HL-60/S4 treated with retinoic acid at 250 ng/mL for 4 days and 3 days (cell line): Measurements from ENCODE around the gene FRZB.
"Not testable (repeated sequence)": the region's sequence is repeated elsewhere in the genome, so short reads cannot be mapped to it uniquely, and the experiment has no call there.

Experiments used
- in situ Hi-C: fragments of 300-500 bp; cut with MboI; formaldehyde crosslinking; loops from 2 replicates; pipeline ENCODE4 v1.7.0; 2022; ENCODE audit warnings: low sequenced_read_pairs

The FRZB gene

DNA sequence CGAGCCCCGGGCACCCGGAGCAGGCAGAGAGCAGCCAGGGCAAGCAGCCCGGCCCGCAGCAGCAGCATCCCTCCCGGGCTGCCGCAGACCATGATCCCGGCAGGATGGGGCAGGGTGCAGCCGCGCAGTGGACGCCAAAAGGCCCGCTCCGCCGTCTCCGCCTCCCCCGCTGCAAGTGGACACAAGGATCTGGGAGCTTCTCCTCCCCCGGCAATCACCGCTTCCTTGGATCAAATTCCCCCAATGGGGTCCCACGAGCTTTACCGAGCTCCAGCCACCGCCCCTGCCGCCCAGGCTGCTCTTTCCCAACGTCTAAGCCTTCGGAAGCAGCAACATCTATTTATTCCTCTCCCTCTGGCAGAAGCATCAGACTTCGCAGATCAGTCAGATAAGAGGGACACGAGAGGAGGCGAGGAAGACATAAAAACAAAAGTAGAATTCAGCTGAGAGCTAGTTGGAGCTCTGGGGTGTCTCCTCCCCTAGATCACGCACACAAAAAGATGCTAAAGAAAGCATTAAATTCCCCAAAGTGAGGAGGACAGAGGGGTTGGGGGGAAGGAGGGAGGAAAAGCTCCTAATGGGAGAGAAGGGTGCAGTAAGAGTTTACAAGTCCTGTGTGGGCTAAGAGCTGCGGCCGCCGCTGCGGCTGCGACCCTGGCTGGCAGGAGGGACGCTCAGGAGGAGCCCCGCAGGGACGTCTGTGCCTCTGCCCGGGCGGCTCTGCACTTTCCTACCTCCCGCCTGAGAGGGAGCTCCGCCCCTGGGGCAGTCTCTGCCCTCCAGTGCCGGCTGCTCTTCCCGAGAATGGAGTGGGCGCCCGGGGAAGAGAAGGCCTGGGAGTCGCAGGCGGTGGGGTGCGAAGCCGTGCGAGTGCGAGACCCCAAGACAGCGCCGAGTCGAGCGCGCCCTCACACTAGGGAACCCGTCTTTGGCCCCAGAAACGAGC is at the start of gene FRZB:
Gene FRZB, minus strand, starts transcription at position 177 of the 946 bp plus-strand sequence. Its CDS starts 85 bp downstream, at position 92.
- in situ Hi-C loops = no loop called here

DNA sequence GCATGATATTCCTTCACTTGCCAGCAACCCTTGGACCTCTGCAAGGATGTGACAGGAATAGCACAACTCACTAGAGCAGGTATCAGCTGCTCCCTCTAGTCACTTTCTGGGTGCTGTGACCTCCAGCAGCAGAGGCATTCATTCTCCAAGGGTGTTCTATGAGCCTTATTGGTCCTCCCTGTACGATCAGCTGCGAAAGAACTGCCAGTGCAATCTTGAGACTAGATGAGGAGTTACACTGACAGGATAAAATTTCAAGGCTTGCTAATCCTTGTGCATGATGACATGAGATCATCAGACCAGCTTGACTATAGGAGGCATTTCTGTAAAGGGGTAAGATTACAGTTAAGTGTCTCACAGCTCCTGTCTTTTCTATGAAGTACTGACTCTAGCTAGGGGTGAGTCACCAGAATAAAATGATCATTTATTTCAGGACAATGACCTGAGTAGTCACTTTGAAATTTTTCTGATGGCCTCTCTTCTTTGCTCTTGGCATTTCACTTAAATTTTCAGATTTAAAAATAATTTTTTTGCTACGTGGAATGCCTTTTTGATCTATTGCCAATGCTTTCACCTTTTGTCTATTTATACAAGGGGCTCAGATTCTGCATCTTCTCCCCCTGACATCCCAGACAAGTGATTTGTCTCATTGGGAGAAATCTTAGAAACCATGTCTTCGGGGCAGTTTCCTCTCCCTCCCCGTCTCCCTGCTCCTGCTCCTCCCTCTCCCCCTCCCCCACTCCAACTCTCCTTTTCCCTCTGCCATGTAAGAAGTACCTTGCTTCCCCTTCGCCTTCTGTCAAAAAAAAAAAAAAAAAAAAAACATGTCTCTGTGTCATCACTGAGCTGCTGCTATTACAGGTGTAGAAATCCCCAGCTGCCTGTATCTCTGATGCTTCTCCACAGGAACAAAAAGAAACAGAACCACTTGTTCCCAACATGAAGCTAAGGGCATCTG is 49.2 kb upstream of the FRZB start:
- in situ Hi-C loops = no loop called here

DNA sequence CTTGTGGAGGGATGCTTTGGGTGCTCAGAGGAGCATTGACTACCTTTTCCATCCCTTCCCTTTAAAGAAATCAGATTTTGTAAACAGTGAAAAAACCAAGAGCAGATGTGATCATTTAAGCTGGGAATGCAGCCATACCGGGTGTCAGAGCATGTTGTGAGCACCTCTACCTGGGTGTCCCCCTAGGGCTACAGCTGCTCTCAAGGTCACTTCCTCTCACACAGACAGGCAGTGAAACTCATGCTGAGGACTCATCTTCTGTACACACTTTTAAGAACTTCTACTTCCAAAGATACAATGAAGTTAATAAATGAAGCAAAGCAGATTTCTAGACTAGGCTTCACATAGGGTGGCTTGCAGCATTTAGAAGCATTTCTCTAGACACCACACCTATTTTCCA is 48.4 kb upstream of the FRZB start:
- in situ Hi-C loops = no loop called here

DNA sequence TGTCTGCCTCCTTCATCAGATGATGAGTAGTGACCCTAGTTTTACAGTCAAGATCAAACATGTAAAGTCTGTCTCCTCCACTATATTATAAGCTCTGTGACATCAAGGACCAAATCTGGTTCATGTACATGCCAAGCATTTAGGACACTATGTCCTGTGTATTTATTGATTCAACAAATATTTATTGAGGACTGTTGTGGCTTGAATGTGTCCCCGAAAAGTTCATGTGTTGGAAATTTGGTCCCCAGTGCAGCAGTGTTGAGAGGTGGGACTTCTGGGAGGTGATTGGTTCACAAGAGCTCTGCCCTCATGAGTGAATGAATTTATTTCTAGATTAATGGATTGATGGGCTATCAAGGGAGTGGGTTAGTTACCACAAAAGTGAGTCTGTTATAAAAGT is 46.6 kb upstream of the FRZB start:
- in situ Hi-C loops = no loop called here

- in situ Hi-C loops = no loop called here
Measured at GRCh38 chr2:182912518-182912915, 46.1 kb upstream of the FRZB start.

- in situ Hi-C loops = no loop called here
Measured at GRCh38 chr2:182911813-182912517, 45.5 kb upstream of the FRZB start.

DNA sequence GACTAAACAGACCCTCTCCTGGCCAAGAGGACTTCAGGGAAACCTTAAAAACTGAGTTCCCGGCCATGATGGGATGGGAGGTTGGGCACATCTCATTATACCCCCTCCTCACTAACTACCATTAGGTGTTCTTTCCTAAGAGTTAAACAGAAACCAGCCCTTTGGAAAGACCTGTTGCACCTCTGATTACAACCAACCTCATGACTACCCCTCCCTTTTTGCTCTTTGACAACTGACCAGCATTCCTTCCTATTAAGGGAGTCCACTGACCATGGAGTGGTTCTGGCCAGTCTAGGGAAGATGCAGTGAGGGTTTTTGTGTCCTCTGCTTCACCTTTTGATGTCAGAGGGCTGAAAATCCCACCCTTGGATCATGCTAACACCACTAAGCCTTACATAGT is 44.5 kb upstream of the FRZB start:
- in situ Hi-C loops = no loop called here

- in situ Hi-C loops = no loop called here
Measured at GRCh38 chr2:182907081-182907830, 40.8 kb upstream of the FRZB start.

DNA sequence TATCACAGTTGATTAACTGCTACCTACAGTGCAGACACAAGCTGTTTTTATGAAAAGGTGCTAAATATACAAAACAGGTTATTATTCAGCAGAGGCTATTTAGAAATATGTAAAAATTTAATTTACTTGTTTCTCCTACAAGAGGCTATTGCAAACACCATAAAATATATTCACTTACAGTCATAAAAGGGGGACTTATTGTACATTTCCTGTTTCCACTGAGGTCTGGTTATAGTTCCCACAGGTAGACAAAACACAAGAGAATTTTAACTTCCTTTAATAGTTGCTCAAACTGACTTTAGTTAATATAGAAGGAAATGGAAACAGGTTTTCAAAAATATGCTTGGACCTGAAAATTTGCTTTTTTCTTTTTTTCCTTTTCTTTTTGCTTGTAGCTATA is 40.0 kb upstream of the FRZB start:
- in situ Hi-C loops = no loop called here

DNA sequence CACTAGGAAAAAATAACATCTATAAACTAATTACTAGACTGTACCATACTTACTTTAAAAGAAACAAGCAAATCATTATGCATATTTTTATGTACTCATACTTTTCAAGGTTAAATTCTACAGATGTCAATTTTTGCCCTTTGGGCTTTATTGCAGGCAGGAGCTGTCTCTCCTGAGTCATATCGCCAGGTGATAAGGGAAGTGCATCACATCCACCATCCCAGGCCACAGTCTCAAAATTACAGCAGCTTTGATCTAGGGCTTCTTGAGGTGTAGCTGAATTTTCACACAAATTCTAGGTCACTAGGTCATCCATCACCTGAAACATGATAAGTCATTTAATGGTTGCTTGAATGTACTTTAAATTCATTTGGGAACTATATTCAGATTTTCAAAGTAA is 38.4 kb upstream of the FRZB start:
- in situ Hi-C loops = no loop called here

GRCh38 chr2:182903566-182903965 is 37.1 kb upstream of the FRZB start:
- in situ Hi-C loops = no loop called here

DNA sequence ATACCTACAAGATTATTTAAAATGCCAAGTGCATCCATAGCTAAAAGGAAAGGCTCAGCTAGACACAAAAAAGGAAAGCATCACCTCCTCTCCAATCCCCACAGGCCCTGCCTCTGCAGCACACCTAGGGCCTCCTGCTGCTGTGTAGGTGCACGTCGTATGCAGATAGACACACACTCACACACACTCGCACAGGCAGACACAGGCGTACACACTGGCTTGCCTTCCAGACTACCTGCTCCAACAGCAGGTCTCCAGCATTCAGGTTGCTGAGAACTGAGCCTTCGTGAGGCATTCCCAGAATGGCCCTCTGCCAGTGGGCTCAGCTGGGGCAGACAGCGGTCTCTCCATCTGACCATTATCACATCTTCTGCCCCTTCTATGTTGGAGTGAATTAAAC is 35.3 kb upstream of the FRZB start:
- in situ Hi-C loops = no loop called here

GRCh38 chr2:182898718-182899117 is 32.3 kb upstream of the FRZB start:
- in situ Hi-C loops = no loop called here

GRCh38 chr2:182897137-182897536 is 30.7 kb upstream of the FRZB start:
- in situ Hi-C loops = no loop called here

- in situ Hi-C loops = no loop called here
Measured at GRCh38 chr2:182895798-182896197, 29.4 kb upstream of the FRZB start.

DNA sequence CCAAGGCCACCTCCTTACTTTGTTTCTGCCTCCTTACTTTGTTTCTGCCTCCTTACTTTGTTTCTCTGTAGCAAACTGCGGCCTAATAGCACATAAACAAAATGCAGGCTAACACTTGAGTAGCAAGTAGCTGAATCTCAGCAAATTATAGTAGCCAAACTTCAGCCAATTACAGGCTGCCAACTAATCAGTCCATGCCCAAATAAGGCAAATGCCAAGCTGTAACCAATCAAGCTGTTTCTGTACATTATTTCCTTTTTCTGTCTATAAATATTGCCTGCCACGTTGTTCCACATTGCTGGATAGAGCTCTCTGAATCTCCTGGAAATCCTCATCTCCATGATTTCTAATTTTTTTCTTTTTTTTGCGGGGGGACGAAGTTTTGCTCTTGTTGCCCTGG is 28.7 kb upstream of the FRZB start:
- in situ Hi-C loops = no loop called here

- in situ Hi-C loops = no loop called here
Measured at GRCh38 chr2:182894174-182894573, 27.7 kb upstream of the FRZB start.

DNA sequence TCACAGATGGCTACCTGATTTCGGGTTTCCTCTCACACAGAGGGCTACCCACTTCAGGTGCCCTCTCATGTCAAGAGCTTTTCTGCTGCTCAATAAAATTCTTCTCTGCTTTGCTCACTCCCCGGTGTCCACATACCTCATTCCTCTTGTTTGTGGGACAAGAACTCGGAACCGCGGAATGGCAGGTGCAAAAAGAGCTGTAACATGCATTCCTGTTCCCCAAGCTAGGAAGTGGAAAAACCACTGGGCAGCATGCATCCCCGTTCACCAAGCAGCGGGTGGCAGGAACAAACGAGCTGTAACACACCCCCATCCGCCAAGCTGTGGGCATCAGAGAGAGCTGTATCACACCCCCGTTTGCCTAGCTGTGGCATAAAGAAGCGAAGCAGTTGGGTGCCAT is 27.2 kb upstream of the FRZB start:
- in situ Hi-C loops = no loop called here

DNA sequence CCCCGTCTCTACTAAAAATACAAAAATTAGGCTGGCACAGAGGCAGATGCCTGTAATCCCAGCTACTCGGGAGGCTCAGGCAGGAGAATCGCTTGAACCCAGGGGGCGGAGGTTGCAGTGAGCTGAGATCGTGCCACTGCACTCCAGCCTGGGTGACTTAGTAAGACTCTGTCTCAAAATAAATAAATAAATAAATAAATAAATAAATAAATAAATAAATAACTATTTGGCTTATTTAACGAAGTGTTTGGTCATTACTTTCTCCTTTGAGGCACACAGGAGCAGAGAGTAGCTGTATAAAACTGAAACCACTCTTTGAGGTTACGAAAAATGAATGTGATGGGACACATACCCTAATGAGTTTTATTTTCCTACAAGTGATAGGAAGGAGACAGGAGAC is 26.6 kb upstream of the FRZB start:
- in situ Hi-C loops = not testable (repeated sequence)

DNA sequence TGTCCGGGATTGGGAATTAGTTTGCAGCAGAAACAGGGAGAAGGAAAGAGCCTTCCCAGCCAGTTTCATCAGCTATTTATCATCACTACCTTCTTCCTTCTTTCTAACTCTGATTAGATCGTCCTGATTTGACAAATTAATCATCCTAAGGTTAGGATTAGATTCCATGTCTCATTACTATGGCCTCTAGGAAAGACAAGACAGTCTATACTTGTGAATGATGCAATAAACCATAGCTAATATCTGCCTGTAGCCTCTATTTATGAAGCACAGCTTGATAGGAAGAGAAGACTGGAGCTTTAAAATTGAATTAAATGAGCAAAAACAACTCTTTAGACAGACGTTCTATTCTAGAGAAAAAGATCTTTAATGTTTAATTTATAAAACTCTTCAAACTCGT is 25.2 kb upstream of the FRZB start:
- in situ Hi-C loops = no loop called here
